Endodermal cell (in vitro differentiated cells): ENCODE data around the gene HIGD1C. TPM values are rescaled to one million over a fixed set of nuclear protein-coding genes. Genes with fewer than 3 reads are reported as not detected.
"Not testable (repeated sequence)": the region's sequence is repeated elsewhere in the genome, so short reads cannot be mapped to it uniquely, and the experiment has no call there.

Experiments used
- DNase-seq: peaks from one replicate; pipeline ENCODE4 v3.0.0-alpha.2; 2017
- H3K27ac ChIP-seq: 2 replicates; pipeline ENCODE4 v1.5.1; 2013; ENCODE audit warnings: mild to moderate bottlenecking, low read depth, low read length, moderate library complexity
- H3K27me3 ChIP-seq: 2 replicates; pipeline ENCODE4 v1.6.1; 2013; ENCODE audit warnings: mild to moderate bottlenecking, low read length, moderate library complexity; ENCODE audit not compliant: insufficient read depth, control insufficient read depth, poor library complexity, severe bottlenecking
- H3K36me3 ChIP-seq: 2 replicates; pipeline ENCODE4 v1.7.0; 2013; ENCODE audit warnings: mild to moderate bottlenecking, low read length, moderate library complexity; ENCODE audit not compliant: control insufficient read depth, insufficient read depth
- H3K4me1 ChIP-seq: one replicate; pipeline ENCODE4 v1.7.0; 2013; ENCODE audit warnings: low read length; ENCODE audit not compliant: control insufficient read depth, insufficient read depth
- H3K4me3 ChIP-seq: 2 replicates; pipeline ENCODE4 v1.5.1; 2013; ENCODE audit warnings: mild to moderate bottlenecking, low read length, moderate library complexity
- H3K9ac ChIP-seq: 2 replicates; pipeline ENCODE4 v1.6.1; 2013; ENCODE audit warnings: mild to moderate bottlenecking, low read length, moderate library complexity; ENCODE audit not compliant: poor library complexity, severe bottlenecking; ENCODE audit errors: extremely low read depth
- H3K9me3 ChIP-seq: 2 replicates; pipeline ENCODE4 v1.6.1; 2013; ENCODE audit warnings: mild to moderate bottlenecking, low read length, moderate library complexity; ENCODE audit not compliant: control insufficient read depth
- H3K27ac Mint-ChIP-seq: 2 replicates; pipeline ENCODE4 v1.8.0; 2020; ENCODE audit warnings: mixed read lengths
- H3K27me3 Mint-ChIP-seq: 2 replicates; pipeline ENCODE4 v1.8.0; 2021; ENCODE audit warnings: mild to moderate bottlenecking, mixed read lengths; ENCODE audit not compliant: insufficient read depth
- H3K36me3 Mint-ChIP-seq: 2 replicates; pipeline ENCODE4 v1.8.0; 2020; ENCODE audit warnings: low read depth, mixed read lengths
- H3K4me1 Mint-ChIP-seq: 2 replicates; pipeline ENCODE4 v1.8.0; 2020; ENCODE audit warnings: mixed read lengths
- H3K4me3 Mint-ChIP-seq: 2 replicates; pipeline ENCODE4 v1.8.0; 2020; ENCODE audit warnings: mild to moderate bottlenecking, moderate library complexity, mixed read lengths
- H3K9me3 Mint-ChIP-seq: 2 replicates; pipeline ENCODE4 v1.8.0; 2020; ENCODE audit warnings: mild to moderate bottlenecking, mixed read lengths
- WGBS, 2 experiments: methylation state at CpG; one replicate each; pipeline versions ENCODE4 v1.1.5 to v1.1.7; 2013; ENCODE audit warnings: missing lambda C conversion rate in 2 of 2, mixed read lengths in 1 of 2; ENCODE audit not compliant: insufficient coverage in 1 of 2, insufficient read length in 1 of 2; 5-methylcytosine and 5-hydroxymethylcytosine counted together
- total RNA-seq, 2 donors: library from RNA; stranded (reverse); fragmentation: NEBNext Ultra II Directional in 1 of 2; extraction: Animal tissue kit (Norgen Biotek cat#: 25700) in 1 of 2; gene quantifications; 2 replicates in 1 of 2; 3 replicates in 1 of 2; pipeline ENCODE4 v1.2.1, GENCODE V29; 2021
- TF ChIP-seq, protein P1 (sequence below): fragments of 200-600 bp; sonication (generic); conservative IDR thresholded peaks from 2 replicates; pipeline ENCODE4 v1.5.0; 2021; ENCODE audit warnings: antibody characterized with exemption, mild to moderate bottlenecking

HIGD1C gene
- total RNA-seq, 2 donors from 2014 or later = not detected

DNA sequence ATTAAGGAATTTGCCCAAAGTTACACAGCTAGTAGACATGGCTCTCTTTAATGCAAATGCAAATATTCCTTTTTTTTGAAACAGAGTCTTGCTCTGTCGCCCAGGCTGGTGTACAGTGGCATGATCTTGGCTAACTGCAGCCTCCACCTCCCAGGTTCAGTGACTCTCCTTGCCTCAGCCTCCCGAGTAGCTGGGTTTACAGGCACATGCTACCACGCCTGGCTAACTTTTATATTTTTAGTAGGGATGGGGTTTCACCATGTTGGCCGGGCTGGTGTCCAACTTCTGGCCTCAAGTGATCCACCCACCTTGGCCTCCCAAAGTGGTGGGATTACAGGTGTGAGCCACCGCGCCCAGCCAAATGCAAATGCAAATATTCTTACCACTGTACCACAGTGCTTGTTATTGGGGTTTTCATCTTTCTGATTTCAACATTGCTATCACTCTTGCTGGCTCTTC, 24.5 kb upstream of the HIGD1C start:
- Histone ChIP-seq H3K4me1 (no peaks in the 10 kb centered on the region), H3K36me3 (no peaks in the 10 kb centered on the region), H3K27ac (no peak overlapping the region), H3K9ac (no peak overlapping the region), H3K4me3 (no peak overlapping the region), H3K27me3 (no peaks in the 10 kb centered on the region), H3K9me3 (no peaks in the 10 kb centered on the region)
- DNase-seq = no peak
- 89 to 99% methylated on average over 5 to 6 of the region's 6 CpGs for WGBS, 2 experiments
- Mint-ChIP-seq H3K4me3 (no peak overlapping the region), H3K36me3 (peaks cover 4% of the 10 kb centered on the region), H3K27me3 (peaks cover 2% of the 10 kb centered on the region), H3K27ac (no peak overlapping the region), H3K9me3 (no peaks in the 10 kb centered on the region), H3K4me1 (peaks cover 26% of the 10 kb centered on the region)
- TF ChIP-seq, protein P1, sequence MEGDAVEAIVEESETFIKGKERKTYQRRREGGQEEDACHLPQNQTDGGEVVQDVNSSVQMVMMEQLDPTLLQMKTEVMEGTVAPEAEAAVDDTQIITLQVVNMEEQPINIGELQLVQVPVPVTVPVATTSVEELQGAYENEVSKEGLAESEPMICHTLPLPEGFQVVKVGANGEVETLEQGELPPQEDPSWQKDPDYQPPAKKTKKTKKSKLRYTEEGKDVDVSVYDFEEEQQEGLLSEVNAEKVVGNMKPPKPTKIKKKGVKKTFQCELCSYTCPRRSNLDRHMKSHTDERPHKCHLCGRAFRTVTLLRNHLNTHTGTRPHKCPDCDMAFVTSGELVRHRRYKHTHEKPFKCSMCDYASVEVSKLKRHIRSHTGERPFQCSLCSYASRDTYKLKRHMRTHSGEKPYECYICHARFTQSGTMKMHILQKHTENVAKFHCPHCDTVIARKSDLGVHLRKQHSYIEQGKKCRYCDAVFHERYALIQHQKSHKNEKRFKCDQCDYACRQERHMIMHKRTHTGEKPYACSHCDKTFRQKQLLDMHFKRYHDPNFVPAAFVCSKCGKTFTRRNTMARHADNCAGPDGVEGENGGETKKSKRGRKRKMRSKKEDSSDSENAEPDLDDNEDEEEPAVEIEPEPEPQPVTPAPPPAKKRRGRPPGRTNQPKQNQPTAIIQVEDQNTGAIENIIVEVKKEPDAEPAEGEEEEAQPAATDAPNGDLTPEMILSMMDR = no peak

DNA sequence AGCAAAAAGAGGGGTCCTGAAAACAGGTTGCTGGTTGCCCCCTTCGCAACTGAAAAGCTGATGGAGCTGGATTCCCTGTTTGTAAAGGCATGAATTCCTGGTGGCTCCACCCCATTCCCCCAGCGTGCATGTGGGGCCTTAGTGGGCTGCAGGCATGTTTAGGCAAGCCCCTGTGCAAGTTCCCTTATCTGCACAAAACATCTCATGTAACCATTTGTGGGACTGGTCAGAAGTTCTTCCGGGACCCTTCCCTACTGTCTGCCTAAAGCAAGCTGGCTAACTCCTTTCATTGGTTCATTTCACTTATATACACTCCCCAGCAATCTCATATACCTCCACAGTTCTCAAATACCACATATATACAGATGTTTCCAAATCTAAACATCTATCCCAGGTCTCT, 24.0 kb upstream of the HIGD1C start:
- H3K27ac Mint-ChIP-seq = no peak overlapping the region
- H3K36me3 ChIP-seq = no peaks in the 10 kb centered on the region
- WGBS, 2 experiments = 89 to 93% methylated on average over 3 of the region's 3 CpGs
- H3K4me1 Mint-ChIP-seq = peaks cover 29% of the 10 kb centered on the region
- H3K4me3 ChIP-seq = no peak overlapping the region
- H3K27me3 Mint-ChIP-seq = peaks cover 2% of the 10 kb centered on the region
- H3K9me3 Mint-ChIP-seq = no peaks in the 10 kb centered on the region
- no peak overlapping the region for H3K27ac ChIP-seq
- no peaks in the 10 kb centered on the region for H3K27me3 ChIP-seq
- TF ChIP-seq, protein P1 = no peak
- H3K36me3 Mint-ChIP-seq = peaks cover 4% of the 10 kb centered on the region
- no peak overlapping the region for H3K4me3 Mint-ChIP-seq
- H3K9me3 ChIP-seq = no peaks in the 10 kb centered on the region
- H3K4me1 ChIP-seq = no peaks in the 10 kb centered on the region
- H3K9ac ChIP-seq = no peak overlapping the region
- DNase-seq = no peak

DNA sequence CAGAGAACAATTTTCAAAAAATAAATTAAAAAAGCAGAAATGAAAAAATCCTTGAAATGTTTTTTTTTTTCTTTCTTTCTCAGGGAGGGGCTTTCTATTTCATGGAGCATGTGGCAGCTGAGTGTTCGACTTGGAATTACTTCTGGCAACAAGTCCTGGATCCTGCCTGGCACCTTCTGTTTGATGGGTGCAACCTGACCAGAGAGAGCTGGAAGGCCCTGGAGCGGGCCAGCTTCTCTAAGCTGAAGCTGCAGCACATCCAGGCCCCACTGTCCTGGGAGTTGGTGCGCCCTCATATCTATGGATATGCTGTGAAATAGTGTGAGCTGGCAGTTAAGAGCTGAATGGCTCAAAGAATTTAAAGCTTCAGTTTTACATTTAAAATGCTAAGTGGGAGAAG, 22.5 kb upstream of the HIGD1C start:
- 94 to 98% methylated on average over 3 of the region's 3 CpGs for WGBS, 2 experiments
- H3K27ac ChIP-seq = no peak overlapping the region
- Mint-ChIP-seq H3K4me3 (no peak overlapping the region), H3K27ac (no peak overlapping the region), H3K27me3 (peaks cover 2% of the 10 kb centered on the region), H3K36me3 (peaks cover 4% of the 10 kb centered on the region), H3K9me3 (no peaks in the 10 kb centered on the region), H3K4me1 (peaks cover 19% of the 10 kb centered on the region)
- TF ChIP-seq, protein P1 = no peak
- H3K4me1 ChIP-seq = no peaks in the 10 kb centered on the region
- no peaks in the 10 kb centered on the region for H3K9me3 ChIP-seq
- no peak overlapping the region for H3K4me3 ChIP-seq
- H3K36me3 ChIP-seq = no peaks in the 10 kb centered on the region
- no peaks in the 10 kb centered on the region for H3K27me3 ChIP-seq
- H3K9ac ChIP-seq = no peak overlapping the region
- no peak for DNase-seq

DNA sequence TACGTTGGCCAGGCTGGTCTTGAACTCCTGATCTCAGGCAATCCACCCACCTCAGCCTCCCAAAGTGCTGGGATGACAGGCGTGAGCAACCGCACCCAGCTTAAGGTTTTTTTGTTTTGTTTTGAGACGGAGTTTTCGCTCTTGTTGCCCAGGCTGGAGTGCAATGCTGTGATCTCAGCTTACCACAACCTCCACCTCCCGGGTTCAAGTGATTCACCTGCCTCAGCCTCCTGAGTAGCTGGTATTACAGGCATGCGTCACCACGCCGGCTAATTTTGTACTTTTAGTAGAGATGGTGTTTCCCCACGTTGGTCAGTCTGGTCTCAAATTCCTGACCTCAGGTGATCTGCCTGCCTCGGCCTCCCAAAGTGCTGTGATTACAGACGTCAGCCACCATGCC, 21.9 kb upstream of the HIGD1C start:
- H3K27me3 Mint-ChIP-seq, H3K36me3 Mint-ChIP-seq, H3K4me3 Mint-ChIP-seq, H3K27me3 ChIP-seq, H3K4me3 ChIP-seq, H3K27ac ChIP-seq, H3K4me1 ChIP-seq, H3K9me3 Mint-ChIP-seq, H3K36me3 ChIP-seq, H3K9ac ChIP-seq, DNase-seq, H3K27ac Mint-ChIP-seq, H3K9me3 ChIP-seq: not testable (repeated sequence)
- H3K4me1 Mint-ChIP-seq = peaks cover 16% of the 10 kb centered on the region
- WGBS, 2 experiments = 95 to 96% methylated on average over 8 to 12 of the region's 12 CpGs
